ENCODE data around the gene SPEG.

DNA sequence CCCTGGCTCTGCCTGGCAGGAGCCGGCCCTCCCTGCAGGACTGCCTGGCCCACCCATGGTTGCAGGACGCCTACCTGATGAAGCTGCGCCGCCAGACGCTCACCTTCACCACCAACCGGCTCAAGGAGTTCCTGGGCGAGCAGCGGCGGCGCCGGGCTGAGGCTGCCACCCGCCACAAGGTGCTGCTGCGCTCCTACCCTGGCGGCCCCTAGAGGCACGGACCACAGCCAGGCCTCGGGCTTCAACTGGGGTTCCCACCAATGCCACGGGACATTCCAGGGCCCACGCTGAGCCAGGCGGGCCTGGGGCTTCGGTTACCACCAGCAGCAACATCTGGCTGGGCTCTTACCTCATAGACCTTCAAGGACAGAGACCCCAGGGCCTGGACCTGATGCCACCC lies 57.9 kb downstream of the SPEG start:
- TF ChIP-seq, protein P1, sequence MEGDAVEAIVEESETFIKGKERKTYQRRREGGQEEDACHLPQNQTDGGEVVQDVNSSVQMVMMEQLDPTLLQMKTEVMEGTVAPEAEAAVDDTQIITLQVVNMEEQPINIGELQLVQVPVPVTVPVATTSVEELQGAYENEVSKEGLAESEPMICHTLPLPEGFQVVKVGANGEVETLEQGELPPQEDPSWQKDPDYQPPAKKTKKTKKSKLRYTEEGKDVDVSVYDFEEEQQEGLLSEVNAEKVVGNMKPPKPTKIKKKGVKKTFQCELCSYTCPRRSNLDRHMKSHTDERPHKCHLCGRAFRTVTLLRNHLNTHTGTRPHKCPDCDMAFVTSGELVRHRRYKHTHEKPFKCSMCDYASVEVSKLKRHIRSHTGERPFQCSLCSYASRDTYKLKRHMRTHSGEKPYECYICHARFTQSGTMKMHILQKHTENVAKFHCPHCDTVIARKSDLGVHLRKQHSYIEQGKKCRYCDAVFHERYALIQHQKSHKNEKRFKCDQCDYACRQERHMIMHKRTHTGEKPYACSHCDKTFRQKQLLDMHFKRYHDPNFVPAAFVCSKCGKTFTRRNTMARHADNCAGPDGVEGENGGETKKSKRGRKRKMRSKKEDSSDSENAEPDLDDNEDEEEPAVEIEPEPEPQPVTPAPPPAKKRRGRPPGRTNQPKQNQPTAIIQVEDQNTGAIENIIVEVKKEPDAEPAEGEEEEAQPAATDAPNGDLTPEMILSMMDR (IDR thresholded peaks at IDR 0.05; ENCODE audit: low read depth, low read length) = no peak
- no peak for TF ChIP-seq EZH2phosphoT487 (IDR thresholded peaks at IDR 0.05; ENCODE audit: low read depth)

All from OCI-LY3 (cell line).